Tibial artery (tissue), 4 donors: ENCODE measurements around the gene NDUFB11.

Source experiments
- DNase-seq, 2 donors: peaks; one replicate each; pipeline ENCODE4 v3.0.0-alpha.2; 2019
- H3K27ac ChIP-seq, 2 donors: fragments of 200-600 bp; sonication (generic) in 1 of 2; 1 replicate in 1 of 2; 2 replicates in 1 of 2; pipeline ENCODE4 v1.5.1; 2018 to 2019; ENCODE audit warnings: mild to moderate bottlenecking in 1 of 2
- H3K27me3 ChIP-seq, 2 donors: fragments of 200-600 bp; sonication (generic) in 1 of 2; one replicate each; pipeline versions ENCODE4 v1.5.1 to v1.6.0; 2016 to 2019
- H3K36me3 ChIP-seq, 3 donors: fragments of 200-600 bp; sonication (generic) in 2 of 3; one replicate each; pipeline ENCODE4 v1.5.1; 2016 to 2019; ENCODE audit warnings: mild to moderate bottlenecking in 2 of 3
- H3K4me1 ChIP-seq, 4 donors: fragments of 200-600 bp; sonication (generic) in 2 of 4; 1 replicate in 3 of 4; 2 replicates in 1 of 4; pipeline ENCODE4 v1.5.1; 2016 to 2019
- H3K4me3 ChIP-seq, 2 donors: fragments of 200-600 bp; sonication (generic) in 1 of 2; 1 replicate in 1 of 2; 2 replicates in 1 of 2; pipeline ENCODE4 v1.5.1; 2018 to 2019; ENCODE audit warnings: mild to moderate bottlenecking in 2 of 2
- H3K9me3 ChIP-seq, 3 donors: fragments of 200-600 bp; sonication (generic) in 1 of 3; one replicate each; pipeline ENCODE4 v1.5.1; 2016 to 2019
- CTCF ChIP-seq, 2 experiments: fragments of 200-600 bp in 1 of 2; fragments of 450-650 bp in 1 of 2; IDR thresholded peaks; one replicate each; pipeline ENCODE4 v1.5.1; 2017 to 2019; ENCODE audit warnings: antibody characterized with exemption in 2 of 2, mild to moderate bottlenecking in 1 of 2, moderate library complexity in 1 of 2
- intact Hi-C: fragments of 100-400 bp; cut with DNase I; formaldehyde crosslinking; loops from one replicate; pipeline ENCODE4 v1.15.0; 2023; ENCODE audit warnings: low total_unique reads

NDUFB11 gene

GRCh38 chrX:47190445-47191269 is 46.2 kb upstream of the NDUFB11 start:
- intact Hi-C loops = loop anchor here (2.0 to 10.0 kb wide), 3 partner anchors 192 to 454 kb away; no protein-coding TSS in a partner anchor
- Histone ChIP-seq H3K27me3 (no peaks in the 10 kb centered on the region), H3K27ac (peak overlapping the region; percentile 37 to 62), H3K9me3 (no peaks in the 10 kb centered on the region), H3K4me1 (peaks cover 0 to 30% (median 14%) of the 10 kb centered on the region in 4 donors), H3K4me3 (peak overlapping the region; percentile 56 to 58), H3K36me3 (peaks cover 0 to 15% (median 12%) of the 10 kb centered on the region in 3 donors)
- no peak for TF ChIP-seq CTCF (IDR thresholded peaks at IDR 0.05)
- peak; percentile 87 to 92 for DNase-seq

- no peak for DNase-seq
- Histone ChIP-seq H3K36me3 (peaks cover 0 to 23% (median 14%) of the 10 kb centered on the region in 3 donors), H3K4me3 (no peak overlapping the region), H3K27ac (no peak overlapping the region), H3K4me1 (peaks cover 0 to 22% (median 7%) of the 10 kb centered on the region in 4 donors), H3K9me3 (no peaks in the 10 kb centered on the region), H3K27me3 (no peaks in the 10 kb centered on the region)
- intact Hi-C loops = loop anchor here (2.0 to 10.0 kb wide), 3 partner anchors 192 to 455 kb away; no protein-coding TSS in a partner anchor
- TF ChIP-seq CTCF (IDR thresholded peaks at IDR 0.05) = no peak
Measured at GRCh38 chrX:47189906-47190305, 45.4 kb upstream of the NDUFB11 start.

GRCh38 chrX:47187106-47187677 is 42.7 kb upstream of the NDUFB11 start:
- H3K36me3 ChIP-seq = peaks cover 6 to 35% (median 19%) of the 10 kb centered on the region in 3 donors
- no peaks in the 10 kb centered on the region for H3K9me3 ChIP-seq
- TF ChIP-seq CTCF (IDR thresholded peaks at IDR 0.05) = no peak
- intact Hi-C loops = no loop called here
- H3K27ac ChIP-seq = no peak overlapping the region
- H3K4me3 ChIP-seq = no peak overlapping the region
- DNase-seq = no peak
- H3K27me3 ChIP-seq = no peaks in the 10 kb centered on the region
- H3K4me1 ChIP-seq = peaks cover 0 to 10% (median 2%) of the 10 kb centered on the region in 4 donors

- peaks cover 0 to 5% (median 2%) of the 10 kb centered on the region in 4 donors for H3K4me1 ChIP-seq
Measured at GRCh38 chrX:47186096-47186740, 41.7 kb upstream of the NDUFB11 start.

More at GRCh38 chrX:47186096-47186740, 41.7 kb upstream of the NDUFB11 start:
- H3K4me3 ChIP-seq = no peak overlapping the region
- no peaks in the 10 kb centered on the region for H3K27me3 ChIP-seq
- no peaks in the 10 kb centered on the region for H3K9me3 ChIP-seq
- no peak for DNase-seq
- no peak for TF ChIP-seq CTCF (IDR thresholded peaks at IDR 0.05)
- intact Hi-C loops = no loop called here
- peaks cover 13 to 45% (median 29%) of the 10 kb centered on the region in 3 donors for H3K36me3 ChIP-seq
- H3K27ac ChIP-seq = no peak overlapping the region
